Limb (tissue), 2 donors: ENCODE data around the gene PLD4.

Experiments
- DNase-seq, 2 donors: peaks; one replicate each; pipeline ENCODE4 v3.0.0-alpha.2; 2016; ENCODE audit errors: extremely low spot score in 2 of 2

PLD4 gene

GRCh38 chr14:104973385-104974145, 48.9 kb downstream of the PLD4 start:
- DNase-seq, result peak; percentile 75 to 82

- no peak for DNase-seq
These were observed 49.5 kb downstream of the PLD4 start for GRCh38 chr14:104974146-104974541.

- DNase-seq, result peak in 1 of 2 donors; percentile 21
These were observed 50.1 kb downstream of the PLD4 start for GRCh38 chr14:104974665-104975390.

- peak in 1 of 2 donors; percentile 25 for DNase-seq
These were observed 51.0 kb downstream of the PLD4 start for GRCh38 chr14:104975481-104976197.

- peak; percentile 55 to 84 for DNase-seq
These were observed 51.7 kb downstream of the PLD4 start for GRCh38 chr14:104976198-104977007.

- DNase-seq, result peak in 1 of 2 donors; percentile 36
These were observed 52.5 kb downstream of the PLD4 start for GRCh38 chr14:104977008-104977680.

GRCh38 chr14:104977681-104978653, 53.3 kb downstream of the PLD4 start, which contains the start of gene AHNAK2:
AHNAK2 (minus strand) TSS chr14:104978374; CDS start chr14:104978237, 137 bp downstream.
- DNase-seq, result peak; percentile 77 to 84

- peak in 1 of 2 donors; percentile 32 for DNase-seq
These were observed 54.3 kb downstream of the PLD4 start for GRCh38 chr14:104978746-104979691.

- DNase-seq, result peak in 1 of 2 donors; percentile 33
These were observed 55.3 kb downstream of the PLD4 start for GRCh38 chr14:104979758-104980610.

GRCh38 chr14:104980611-104981531, 56.2 kb downstream of the PLD4 start:
- DNase-seq, result peak in 1 of 2 donors; percentile 32

GRCh38 chr14:104981699-104982541, 57.2 kb downstream of the PLD4 start:
- DNase-seq, result peak; percentile 38 to 59

- DNase-seq, result peak in 1 of 2 donors; percentile 23
These were observed 58.0 kb downstream of the PLD4 start for GRCh38 chr14:104982548-104983230.
